ENCODE results near the gene ARHGEF33.

DNA sequence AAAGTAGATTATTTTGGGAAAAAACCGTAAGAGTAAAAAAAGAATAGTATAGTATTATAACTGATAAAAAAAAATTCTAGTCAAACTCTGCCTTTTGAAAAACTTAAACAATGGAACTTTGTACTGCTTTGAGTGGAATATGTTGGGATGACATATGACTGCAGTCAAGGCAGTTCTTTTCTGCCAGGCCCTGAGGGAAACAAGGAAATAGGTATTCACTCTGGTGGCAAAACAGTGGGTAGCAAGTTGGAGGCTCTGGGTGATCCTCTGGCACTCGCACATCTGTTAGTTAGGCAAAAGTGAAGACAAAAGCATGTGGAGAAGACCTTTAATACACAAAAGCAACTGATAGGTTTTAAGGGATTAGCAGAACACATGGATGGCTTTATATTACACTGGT lies 102.2 kb downstream of the ARHGEF33 start:
- TF ChIP-seq, protein P1, sequence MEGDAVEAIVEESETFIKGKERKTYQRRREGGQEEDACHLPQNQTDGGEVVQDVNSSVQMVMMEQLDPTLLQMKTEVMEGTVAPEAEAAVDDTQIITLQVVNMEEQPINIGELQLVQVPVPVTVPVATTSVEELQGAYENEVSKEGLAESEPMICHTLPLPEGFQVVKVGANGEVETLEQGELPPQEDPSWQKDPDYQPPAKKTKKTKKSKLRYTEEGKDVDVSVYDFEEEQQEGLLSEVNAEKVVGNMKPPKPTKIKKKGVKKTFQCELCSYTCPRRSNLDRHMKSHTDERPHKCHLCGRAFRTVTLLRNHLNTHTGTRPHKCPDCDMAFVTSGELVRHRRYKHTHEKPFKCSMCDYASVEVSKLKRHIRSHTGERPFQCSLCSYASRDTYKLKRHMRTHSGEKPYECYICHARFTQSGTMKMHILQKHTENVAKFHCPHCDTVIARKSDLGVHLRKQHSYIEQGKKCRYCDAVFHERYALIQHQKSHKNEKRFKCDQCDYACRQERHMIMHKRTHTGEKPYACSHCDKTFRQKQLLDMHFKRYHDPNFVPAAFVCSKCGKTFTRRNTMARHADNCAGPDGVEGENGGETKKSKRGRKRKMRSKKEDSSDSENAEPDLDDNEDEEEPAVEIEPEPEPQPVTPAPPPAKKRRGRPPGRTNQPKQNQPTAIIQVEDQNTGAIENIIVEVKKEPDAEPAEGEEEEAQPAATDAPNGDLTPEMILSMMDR (IDR thresholded peaks at IDR 0.05; ENCODE audit: insufficient read depth, low read depth, low read length): no peak
- TF ChIP-seq EZH2 (IDR thresholded peaks at IDR 0.05; ENCODE audit: insufficient read depth, low read length): no peak

All from astrocyte (in vitro differentiated cells and primary cell).